ENCODE data around the gene SGO1. TPM values are rescaled to one million over a fixed set of nuclear protein-coding genes. Genes with fewer than 3 reads are reported as not detected.

Gene SGO1
- total RNA-seq, 2 donors from 2014 or later: 0.14 TPM; not detected in 1

DNA sequence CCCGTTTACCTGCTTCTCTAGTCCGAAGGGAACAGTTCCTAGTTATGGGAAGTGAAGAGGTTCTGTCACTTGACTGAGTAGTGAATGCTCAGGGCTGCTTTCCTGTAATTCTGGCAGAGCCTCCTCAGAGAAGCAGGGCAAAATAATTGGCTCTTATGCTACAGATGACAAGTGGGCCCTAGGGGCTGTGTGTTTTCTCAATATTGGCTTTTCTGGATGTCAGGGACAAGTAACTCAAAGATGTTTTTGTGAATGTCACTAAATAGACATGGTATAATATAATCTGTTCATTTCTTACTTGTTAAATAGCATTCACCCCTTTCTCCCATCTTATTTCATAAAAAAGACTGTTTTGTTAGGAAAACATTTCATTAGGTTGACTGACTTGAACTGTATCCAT, 40.1 kb downstream of the SGO1 start:
- Histone ChIP-seq H3K4me1 (ENCODE audit: control insufficient read depth in 1 of 2, low read depth in 2 of 2) (peaks cover 0 to 8% of the 10 kb centered on the region in 2 donors), H3K4me3 (no peak overlapping the region), H3K27me3 (replicated peaks; ENCODE audit: insufficient read depth) (no peaks in the 10 kb centered on the region), H3K27ac (no peak overlapping the region), H3K36me3 (peaks cover 12% of the 10 kb centered on the region), H3K9me3 (no peaks in the 10 kb centered on the region)
- DNase-seq (ENCODE audit: low spot score): no peak
- TF ChIP-seq, protein P1, sequence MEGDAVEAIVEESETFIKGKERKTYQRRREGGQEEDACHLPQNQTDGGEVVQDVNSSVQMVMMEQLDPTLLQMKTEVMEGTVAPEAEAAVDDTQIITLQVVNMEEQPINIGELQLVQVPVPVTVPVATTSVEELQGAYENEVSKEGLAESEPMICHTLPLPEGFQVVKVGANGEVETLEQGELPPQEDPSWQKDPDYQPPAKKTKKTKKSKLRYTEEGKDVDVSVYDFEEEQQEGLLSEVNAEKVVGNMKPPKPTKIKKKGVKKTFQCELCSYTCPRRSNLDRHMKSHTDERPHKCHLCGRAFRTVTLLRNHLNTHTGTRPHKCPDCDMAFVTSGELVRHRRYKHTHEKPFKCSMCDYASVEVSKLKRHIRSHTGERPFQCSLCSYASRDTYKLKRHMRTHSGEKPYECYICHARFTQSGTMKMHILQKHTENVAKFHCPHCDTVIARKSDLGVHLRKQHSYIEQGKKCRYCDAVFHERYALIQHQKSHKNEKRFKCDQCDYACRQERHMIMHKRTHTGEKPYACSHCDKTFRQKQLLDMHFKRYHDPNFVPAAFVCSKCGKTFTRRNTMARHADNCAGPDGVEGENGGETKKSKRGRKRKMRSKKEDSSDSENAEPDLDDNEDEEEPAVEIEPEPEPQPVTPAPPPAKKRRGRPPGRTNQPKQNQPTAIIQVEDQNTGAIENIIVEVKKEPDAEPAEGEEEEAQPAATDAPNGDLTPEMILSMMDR (IDR thresholded peaks at IDR 0.05): no peak
- ATAC-seq (ENCODE audit: insufficient number of reproducible peaks, low FRiP score, low read depth): no peak

GRCh38 chr3:20143519-20143918, 42.5 kb downstream of the SGO1 start:
- peaks cover 6% of the 10 kb centered on the region for H3K36me3 ChIP-seq
- peaks cover 0 to 8% of the 10 kb centered on the region in 2 donors for H3K4me1 ChIP-seq (ENCODE audit: control insufficient read depth in 1 of 2, low read depth in 2 of 2)
- DNase-seq (ENCODE audit: low spot score) (no peak), ATAC-seq (ENCODE audit: insufficient number of reproducible peaks, low FRiP score, low read depth) (no peak)
- no peaks in the 10 kb centered on the region for H3K27me3 ChIP-seq (replicated peaks; ENCODE audit: insufficient read depth)
- no peak overlapping the region for H3K27ac ChIP-seq
- no peaks in the 10 kb centered on the region for H3K9me3 ChIP-seq
- TF ChIP-seq, protein P1 (IDR thresholded peaks at IDR 0.05): no peak
- no peak overlapping the region for H3K4me3 ChIP-seq

DNA sequence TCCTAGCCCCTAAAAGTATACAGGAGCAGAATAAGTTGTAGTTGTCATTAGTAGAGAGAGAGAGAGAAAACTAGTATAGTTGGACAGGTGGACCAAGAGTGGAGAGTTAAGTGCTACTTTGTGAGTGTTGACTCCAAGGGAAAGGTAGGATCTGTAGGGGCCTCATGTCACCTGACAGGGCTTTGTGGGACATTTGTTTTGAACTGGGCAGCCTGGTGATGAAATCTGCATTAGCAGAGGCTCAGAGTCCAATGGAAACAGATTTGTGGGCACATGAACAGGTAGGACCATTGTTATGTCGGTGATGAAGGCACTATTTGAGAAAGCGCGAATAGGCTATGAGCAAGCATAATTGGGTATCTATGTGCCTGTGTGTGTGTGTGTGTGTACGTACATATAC, 43.5 kb downstream of the SGO1 start:
- Histone ChIP-seq H3K36me3 (peaks cover 2% of the 10 kb centered on the region), H3K9me3 (no peaks in the 10 kb centered on the region), H3K27ac (no peak overlapping the region), H3K27me3 (replicated peaks; ENCODE audit: insufficient read depth) (no peaks in the 10 kb centered on the region), H3K4me3 (no peak overlapping the region), H3K4me1 (ENCODE audit: control insufficient read depth in 1 of 2, low read depth in 2 of 2) (peaks cover 0 to 8% of the 10 kb centered on the region in 2 donors)
- ATAC-seq (ENCODE audit: insufficient number of reproducible peaks, low FRiP score, low read depth): no peak
- DNase-seq (ENCODE audit: low spot score): no peak
- TF ChIP-seq, protein P1 (IDR thresholded peaks at IDR 0.05): no peak

DNA sequence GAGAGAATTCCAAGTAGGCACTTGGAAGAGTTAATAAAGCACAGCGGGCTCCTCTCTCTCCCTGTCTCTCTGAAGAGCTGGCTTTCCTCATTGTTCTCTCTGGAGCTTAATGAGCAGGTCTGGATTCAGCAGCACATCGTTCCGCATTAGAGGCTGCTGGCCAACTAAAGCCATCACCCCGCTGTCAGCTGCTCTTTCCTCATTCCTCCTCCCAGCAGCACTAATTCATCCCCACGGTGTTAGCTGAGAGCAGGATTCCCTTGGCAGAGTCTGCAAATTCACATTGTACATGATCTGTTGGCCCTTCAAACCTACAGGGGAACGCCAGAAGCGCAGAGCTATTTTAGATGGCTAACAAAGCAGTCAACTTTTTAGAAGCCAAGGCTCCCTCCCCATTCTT, 44.2 kb downstream of the SGO1 start:
- Histone ChIP-seq H3K4me1 (ENCODE audit: control insufficient read depth in 1 of 2, low read depth in 2 of 2) (peaks cover 0 to 8% of the 10 kb centered on the region in 2 donors), H3K27ac (no peak overlapping the region), H3K4me3 (no peak overlapping the region), H3K27me3 (replicated peaks; ENCODE audit: insufficient read depth) (no peaks in the 10 kb centered on the region), H3K9me3 (no peaks in the 10 kb centered on the region), H3K36me3 (peaks cover 9% of the 10 kb centered on the region)
- DNase-seq (ENCODE audit: low spot score): no peak
- TF ChIP-seq, protein P1 (IDR thresholded peaks at IDR 0.05): no peak
- no peak for ATAC-seq (ENCODE audit: insufficient number of reproducible peaks, low FRiP score, low read depth)

- TF ChIP-seq, protein P1 (IDR thresholded peaks at IDR 0.05): no peak
- H3K9me3 ChIP-seq: no peaks in the 10 kb centered on the region
- ATAC-seq (ENCODE audit: insufficient number of reproducible peaks, low FRiP score, low read depth): no peak
- DNase-seq (ENCODE audit: low spot score): no peak
- H3K4me1 ChIP-seq (ENCODE audit: control insufficient read depth in 1 of 2, low read depth in 2 of 2): peaks cover 0 to 8% of the 10 kb centered on the region in 2 donors
- H3K27ac ChIP-seq: no peak overlapping the region
- H3K36me3 ChIP-seq: peaks cover 9% of the 10 kb centered on the region
- H3K4me3 ChIP-seq: no peak overlapping the region
- H3K27me3 ChIP-seq (replicated peaks; ENCODE audit: insufficient read depth): no peaks in the 10 kb centered on the region
Observed at GRCh38 chr3:20141316-20141715, 44.7 kb downstream of the SGO1 start.
